Lung (tissue), 12 donors: Measurements from ENCODE around the gene CUL2. TPM values are rescaled to one million over a fixed set of nuclear protein-coding genes. Genes with fewer than 3 reads are reported as not detected.

ENCODE experiments used
- ATAC-seq: fragments of 200-7000 bp; cut with Tn5 transposase; one replicate; pipeline ENCODE4 v1.9.1; 2020; ENCODE audit warnings: moderate number of reproducible peaks; ENCODE audit not compliant: insufficient read depth, low FRiP score
- DNase-seq, 3 donors: peaks; one replicate each; pipeline ENCODE4 v3.0.0-alpha.2; 2013 to 2017
- H3K27ac ChIP-seq, 2 donors: one replicate each; pipeline ENCODE4 v1.5.1; 2013; ENCODE audit warnings: mild to moderate bottlenecking in 2 of 2, moderate library complexity in 2 of 2, control low read depth in 1 of 2, inconsistent platforms in 1 of 2, low read depth in 1 of 2, low read length in 1 of 2
- H3K27me3 ChIP-seq, 3 donors: one replicate each; pipeline ENCODE4 v1.5.1; 2013; ENCODE audit warnings: low read length in 2 of 3; ENCODE audit not compliant: control insufficient read depth in 3 of 3, insufficient read depth in 3 of 3
- H3K36me3 ChIP-seq, 4 donors: one replicate each; pipeline ENCODE4 v1.5.1; 2013; ENCODE audit warnings: low read length in 4 of 4, mild to moderate bottlenecking in 1 of 4, moderate library complexity in 1 of 4; ENCODE audit not compliant: control insufficient read depth in 4 of 4, insufficient read depth in 4 of 4
- H3K4me1 ChIP-seq, 5 donors: one replicate each; pipeline ENCODE4 v1.5.1; 2013; ENCODE audit warnings: low read length in 5 of 5, mild to moderate bottlenecking in 2 of 5, moderate library complexity in 1 of 5; ENCODE audit not compliant: control insufficient read depth in 5 of 5, insufficient read depth in 5 of 5
- H3K4me3 ChIP-seq: one replicate; pipeline ENCODE4 v1.5.1; 2013; ENCODE audit warnings: mild to moderate bottlenecking, control low read depth, moderate library complexity
- H3K9ac ChIP-seq, 2 donors: one replicate each; pipeline ENCODE4 v1.5.1; 2013; ENCODE audit warnings: low read length in 2 of 2, control low read depth in 1 of 2; ENCODE audit not compliant: insufficient read depth in 1 of 2
- H3K9me3 ChIP-seq, 4 donors: one replicate each; pipeline ENCODE4 v1.5.1; 2013; ENCODE audit warnings: low read length in 3 of 4, mild to moderate bottlenecking in 1 of 4, moderate library complexity in 1 of 4; ENCODE audit not compliant: control insufficient read depth in 4 of 4, insufficient read depth in 3 of 4
- CTCF ChIP-seq: IDR thresholded peaks from 2 replicates; pipeline ENCODE4 v1.5.1; 2012; ENCODE audit warnings: mild to moderate bottlenecking; ENCODE audit errors: control extremely low read depth, extremely low read depth
- WGBS, 2 donors: extraction: QIAGEN DNeasy Blood & Tissue Kit; methylation state at CpG; one replicate each; pipeline ENCODE4 v1.1.7; 2013; 5-methylcytosine and 5-hydroxymethylcytosine counted together
- polyA plus RNA-seq, 2 donors: library from polyadenylated mRNA; stranded (reverse); fragments of 200-250 nt; gene quantifications; one replicate each; pipeline ENCODE4 v1.2.1, GENCODE V29; 2013
- total RNA-seq, 2 donors: library from RNA; depleted of rRNA in 1 of 2; stranded (reverse); fragments of >200 nt in 1 of 2; gene quantifications; one replicate each; pipeline ENCODE4 v1.2.1, GENCODE V29; 2014 to 2021
- donor health status: control.
- donor health status: control.
- donor health status: Bipolar disorder and iron deficiency.
- donor health status: healthy.
- donor health status: DM: yes; HTN: yes; CAD: no.

CUL2 gene
- total and polyA plus RNA-seq, 4 donors, result 7.7 to 30.8 (median 17.6) TPM

GRCh38 chr10:35040760-35041501 is 49.2 kb downstream of the CUL2 start:
- Histone ChIP-seq H3K9me3 (no peaks in the 10 kb centered on the region), H3K36me3 (peaks cover 16 to 20% (median 18%) of the 10 kb centered on the region in 4 donors), H3K4me3 (no peak overlapping the region), H3K4me1 (peaks cover 0 to 1% (median 0%) of the 10 kb centered on the region in 5 donors), H3K9ac (no peak overlapping the region), H3K27ac (no peak overlapping the region), H3K27me3 (no peaks in the 10 kb centered on the region)
- no peak for DNase-seq
- TF ChIP-seq CTCF, result no peak
- no peak for ATAC-seq
- WGBS, 2 donors, result 88 to 90% methylated on average over 6 of the region's 6 CpGs

- H3K4me1 ChIP-seq, result peaks cover 0 to 1% (median 0%) of the 10 kb centered on the region in 5 donors
- ATAC-seq (no peak), DNase-seq (no peak)
- no peaks in the 10 kb centered on the region for H3K27me3 ChIP-seq
- H3K27ac ChIP-seq, result no peak overlapping the region
- H3K36me3 ChIP-seq, result peaks cover 12 to 20% (median 18%) of the 10 kb centered on the region in 4 donors
- 97 to 98% methylated on average over 4 of the region's 4 CpGs for WGBS, 2 donors
- no peak for TF ChIP-seq CTCF
- H3K4me3 ChIP-seq, result no peak overlapping the region
- H3K9ac ChIP-seq, result no peak overlapping the region
- no peaks in the 10 kb centered on the region for H3K9me3 ChIP-seq
These were observed 53.0 kb downstream of the CUL2 start for GRCh38 chr10:35037104-35037503.

- H3K9me3 ChIP-seq, result no peaks in the 10 kb centered on the region
- ATAC-seq (no peak), DNase-seq (no peak)
- H3K9ac ChIP-seq, result no peak overlapping the region
- peaks cover 0 to 1% (median 0%) of the 10 kb centered on the region in 5 donors for H3K4me1 ChIP-seq
- H3K36me3 ChIP-seq, result peaks cover 17 to 28% (median 21%) of the 10 kb centered on the region in 4 donors
- no peaks in the 10 kb centered on the region for H3K27me3 ChIP-seq
- H3K27ac ChIP-seq, result no peak overlapping the region
- 30 to 47% methylated on average over 1 of the region's 1 CpG for WGBS, 2 donors
- no peak for TF ChIP-seq CTCF
- no peak overlapping the region for H3K4me3 ChIP-seq
These were observed 54.5 kb downstream of the CUL2 start for GRCh38 chr10:35035606-35036005.
